Measurements from ENCODE around the gene HLTF.

DNA sequence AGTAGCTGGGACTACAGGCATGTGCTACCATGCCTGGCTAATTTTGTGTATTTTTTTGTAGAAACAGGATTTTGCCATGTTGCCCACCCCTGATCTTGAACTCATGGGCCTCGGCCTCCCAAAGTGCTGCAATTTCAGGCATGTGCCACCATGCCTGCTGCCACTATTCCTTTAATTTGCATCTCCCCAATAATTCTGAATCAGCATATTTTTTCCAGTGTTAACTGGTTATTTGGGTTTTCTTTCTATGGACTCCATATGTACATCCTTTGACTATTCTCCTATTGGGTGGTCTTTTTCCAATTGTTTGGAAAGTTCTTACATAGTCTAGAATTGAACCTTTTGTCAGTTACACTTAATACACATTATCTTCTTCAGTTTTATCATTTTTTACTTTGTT lies 28.1 kb downstream of the HLTF start:
- no peak for TF ChIP-seq POLR2A (IDR thresholded peaks at IDR 0.05; ENCODE audit: low read depth, low read length)
- no peak for TF ChIP-seq TAF1 (IDR thresholded peaks at IDR 0.05; ENCODE audit: borderline replicate concordance, low read depth, low read length)

Measured in GM12892 (cell line).